Central memory CD4-positive, alpha-beta T cell (primary cell): ENCODE data around the gene CAMK1.
A peak's percentile ranks its signal among the peaks of the same experiment; 100 is the strongest.

Experiments
- DNase-seq: peaks from one replicate; pipeline ENCODE4 v3.0.0; 2022
- total RNA-seq, 3 experiments: gene quantifications; one replicate each; lab custom pipeline; 2026; lab: John Stamatoyannopoulos, UW

CAMK1 gene
- 0.87 to 9.4 (median 1.5) reads per million in 3 experiments for total RNA-seq

- DNase-seq, result peak; percentile 49
Observed at GRCh38 chr3:9769426-9770275, at the start of gene CAMK1. Gene CAMK1 (minus strand): TSS chr3:9769947. CDS start chr3:9767749, 2,198 bp downstream.

GRCh38 chr3:9818666-9819335, 49.1 kb upstream of the CAMK1 start:
- no peak for DNase-seq

- DNase-seq, result no peak
Observed at GRCh38 chr3:9817436-9817835, 47.7 kb upstream of the CAMK1 start.

GRCh38 chr3:9815986-9816385, 46.2 kb upstream of the CAMK1 start:
- no peak for DNase-seq

- DNase-seq, result no peak
Observed at GRCh38 chr3:9812870-9813483, 43.2 kb upstream of the CAMK1 start.

GRCh38 chr3:9810846-9811245, 41.1 kb upstream of the CAMK1 start:
- no peak for DNase-seq

- no peak for DNase-seq
Observed at GRCh38 chr3:9810433-9810770, 40.7 kb upstream of the CAMK1 start.

- peak; percentile 35 for DNase-seq
Observed at GRCh38 chr3:9809615-9810432, 40.1 kb upstream of the CAMK1 start, which contains the start of gene TTLL3. Gene TTLL3 (plus strand): TSS chr3:9810262. CDS start chr3:9810662, 400 bp downstream.

GRCh38 chr3:9809239-9809614, 39.5 kb upstream of the CAMK1 start:
- DNase-seq, result no peak

- DNase-seq, result peak; percentile 27
Observed at GRCh38 chr3:9808345-9809037, 38.7 kb upstream of the CAMK1 start.

GRCh38 chr3:9807981-9808344, 38.2 kb upstream of the CAMK1 start:
- no peak for DNase-seq

- no peak for DNase-seq
Observed at GRCh38 chr3:9806688-9807589, 37.2 kb upstream of the CAMK1 start.

- DNase-seq, result no peak
Observed at GRCh38 chr3:9806137-9806536, 36.4 kb upstream of the CAMK1 start.

GRCh38 chr3:9804996-9805395, 35.2 kb upstream of the CAMK1 start:
- no peak for DNase-seq

GRCh38 chr3:9803494-9803893, 33.7 kb upstream of the CAMK1 start:
- no peak for DNase-seq

- no peak for DNase-seq
Observed at GRCh38 chr3:9800529-9800928, 30.8 kb upstream of the CAMK1 start.

- no peak for DNase-seq
Observed at GRCh38 chr3:9797196-9797945, 27.6 kb upstream of the CAMK1 start.

GRCh38 chr3:9795207-9795606, 25.5 kb upstream of the CAMK1 start:
- DNase-seq, result no peak

- no peak for DNase-seq
Observed at GRCh38 chr3:9794400-9794799, 24.7 kb upstream of the CAMK1 start.

- DNase-seq, result no peak
Observed at GRCh38 chr3:9793161-9793781, 23.5 kb upstream of the CAMK1 start.
